BE2C (cell line): Measurements from ENCODE around the gene GNAI2.

Experiments
- DNase-seq: peaks from one replicate; pipeline ENCODE4 v3.0.0-alpha.2; 2020
- H3K27me3 ChIP-seq: fragments of 250-450 bp; sonication (Bioruptor Pico); 2 replicates; pipeline ENCODE4 v1.5.1; 2020; ENCODE audit warnings: mild to moderate bottlenecking
- H3K36me3 ChIP-seq: fragments of 250-450 bp; sonication (Bioruptor Pico); 2 replicates; pipeline ENCODE4 v1.5.1; 2020; ENCODE audit warnings: mild to moderate bottlenecking
- H3K4me1 ChIP-seq: fragments of 250-450 bp; sonication (Bioruptor Pico); 2 replicates; pipeline ENCODE4 v1.5.1; 2020
- H3K4me3 ChIP-seq: 2 replicates; pipeline ENCODE4 v1.5.1; 2011; ENCODE audit warnings: low read depth, low read length
- H3K9me3 ChIP-seq: fragments of 250-450 bp; sonication (Bioruptor Pico); 2 replicates; pipeline ENCODE4 v1.5.1; 2020
- TF ChIP-seq, protein P1 (sequence below): IDR thresholded peaks from 2 replicates; pipeline ENCODE4 v1.5.1; 2012; ENCODE audit warnings: mild to moderate bottlenecking, low read depth, low read length

Gene GNAI2

DNA sequence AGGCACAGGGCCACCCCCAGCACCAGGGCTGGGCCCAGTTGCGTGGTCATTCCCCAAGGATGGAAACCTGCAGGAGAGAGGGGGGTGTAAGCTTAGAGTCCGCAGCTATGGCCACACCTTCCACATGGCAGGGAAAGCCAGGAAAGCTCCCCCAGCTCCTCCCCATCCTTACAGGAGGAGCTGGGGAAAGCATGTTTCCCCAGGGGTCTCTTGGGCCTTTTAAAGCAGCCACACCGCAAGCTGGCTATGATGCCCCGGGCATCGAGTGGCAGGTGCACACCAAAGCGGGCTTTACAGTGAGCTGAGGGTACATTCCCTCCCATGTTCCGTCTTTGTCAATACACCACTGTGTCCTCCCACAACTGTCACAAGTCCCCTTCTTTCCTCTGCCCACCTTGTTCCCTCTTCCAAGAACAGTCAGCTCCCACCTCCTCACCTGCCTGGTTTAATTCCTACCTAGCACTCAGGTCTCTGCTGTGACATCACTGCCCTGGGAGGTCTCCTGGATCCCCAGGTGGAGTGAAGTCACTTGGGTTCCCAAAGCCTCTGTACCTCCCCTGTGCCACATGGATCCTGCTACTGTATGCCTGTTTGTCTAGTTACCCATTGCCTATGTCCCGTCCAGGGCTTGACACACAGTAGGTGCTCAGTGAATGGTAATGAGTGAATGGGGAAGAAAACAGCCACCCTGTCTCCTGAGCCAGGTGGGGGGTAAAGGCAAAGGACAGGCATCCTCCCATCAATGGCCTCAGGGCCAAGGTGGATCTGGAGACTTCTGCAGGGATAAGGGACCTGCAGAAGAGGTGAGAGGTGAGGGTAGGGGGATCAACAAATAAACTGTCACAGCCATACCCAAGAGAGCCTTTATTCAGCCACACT, 59.8 kb downstream of the GNAI2 start:
- H3K4me3 ChIP-seq, result no peak overlapping the region
- H3K36me3 ChIP-seq, result no peaks in the 10 kb centered on the region
- no peaks in the 10 kb centered on the region for H3K9me3 ChIP-seq
- no peaks in the 10 kb centered on the region; the same call in 1 of the 2 replicates for H3K4me1 ChIP-seq
- no peak for DNase-seq
- H3K27me3 ChIP-seq, result no peaks in the 10 kb centered on the region
- TF ChIP-seq, protein P1, sequence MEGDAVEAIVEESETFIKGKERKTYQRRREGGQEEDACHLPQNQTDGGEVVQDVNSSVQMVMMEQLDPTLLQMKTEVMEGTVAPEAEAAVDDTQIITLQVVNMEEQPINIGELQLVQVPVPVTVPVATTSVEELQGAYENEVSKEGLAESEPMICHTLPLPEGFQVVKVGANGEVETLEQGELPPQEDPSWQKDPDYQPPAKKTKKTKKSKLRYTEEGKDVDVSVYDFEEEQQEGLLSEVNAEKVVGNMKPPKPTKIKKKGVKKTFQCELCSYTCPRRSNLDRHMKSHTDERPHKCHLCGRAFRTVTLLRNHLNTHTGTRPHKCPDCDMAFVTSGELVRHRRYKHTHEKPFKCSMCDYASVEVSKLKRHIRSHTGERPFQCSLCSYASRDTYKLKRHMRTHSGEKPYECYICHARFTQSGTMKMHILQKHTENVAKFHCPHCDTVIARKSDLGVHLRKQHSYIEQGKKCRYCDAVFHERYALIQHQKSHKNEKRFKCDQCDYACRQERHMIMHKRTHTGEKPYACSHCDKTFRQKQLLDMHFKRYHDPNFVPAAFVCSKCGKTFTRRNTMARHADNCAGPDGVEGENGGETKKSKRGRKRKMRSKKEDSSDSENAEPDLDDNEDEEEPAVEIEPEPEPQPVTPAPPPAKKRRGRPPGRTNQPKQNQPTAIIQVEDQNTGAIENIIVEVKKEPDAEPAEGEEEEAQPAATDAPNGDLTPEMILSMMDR, result no peak

DNA sequence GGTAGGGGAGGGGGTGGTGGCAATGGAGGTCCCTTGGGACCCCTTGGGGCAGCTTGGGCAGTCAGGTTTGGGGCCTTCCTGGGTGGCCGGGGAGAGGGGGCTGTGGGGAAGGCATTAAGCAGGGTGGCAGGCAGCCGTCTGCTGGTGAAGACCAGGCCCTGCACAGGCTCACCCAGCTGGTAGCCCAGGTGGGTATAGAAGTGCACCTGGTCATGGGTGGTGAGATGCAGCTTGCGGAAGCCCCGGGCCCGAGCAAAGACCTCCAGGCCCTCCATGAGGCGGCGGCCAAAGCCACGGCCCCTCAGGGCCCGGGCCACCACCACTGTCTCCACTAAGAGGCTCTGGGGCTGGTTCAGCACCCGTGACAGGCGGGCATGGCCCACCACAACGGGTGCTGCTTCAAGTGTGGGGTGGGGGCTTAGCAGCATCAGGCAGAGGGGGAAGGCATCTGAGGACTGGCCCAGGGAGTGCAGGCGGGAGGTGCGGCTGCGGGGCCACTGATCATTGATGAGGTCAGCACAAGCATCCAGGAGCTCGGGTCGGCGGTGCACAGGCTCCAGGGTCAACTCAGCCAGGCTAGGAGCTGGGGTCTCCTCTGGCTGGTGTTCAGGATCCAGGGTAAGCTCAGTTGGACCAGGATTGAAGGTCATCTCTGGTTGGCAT, 60.8 kb downstream of the GNAI2 start:
- Histone ChIP-seq H3K4me1 (no peaks in the 10 kb centered on the region; the same call in 1 of the 2 replicates), H3K36me3 (no peaks in the 10 kb centered on the region), H3K27me3 (no peaks in the 10 kb centered on the region), H3K4me3 (no peak overlapping the region), H3K9me3 (no peaks in the 10 kb centered on the region)
- TF ChIP-seq, protein P1, result no peak
- no peak for DNase-seq

DNA sequence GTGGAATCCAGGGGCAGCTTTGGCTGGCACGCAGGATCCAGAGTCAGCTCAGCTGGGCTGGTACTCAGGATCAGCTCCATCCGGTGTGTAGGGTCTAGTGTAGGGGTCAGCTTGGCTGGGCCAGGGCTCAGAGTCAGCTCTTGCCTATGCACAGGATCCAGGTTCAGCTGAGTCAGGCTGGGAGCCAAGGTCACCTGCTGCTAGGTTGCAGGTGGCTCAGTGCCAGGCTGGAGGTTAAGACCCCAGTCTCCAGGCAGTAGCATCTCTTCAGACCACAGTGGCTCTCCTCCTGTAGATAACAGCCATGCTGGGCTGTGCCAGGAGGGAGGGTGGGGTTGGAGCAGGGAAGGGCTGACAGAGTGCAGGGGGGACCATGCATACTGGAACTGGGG, 61.4 kb downstream of the GNAI2 start:
- no peaks in the 10 kb centered on the region for H3K9me3 ChIP-seq
- DNase-seq, result no peak
- H3K36me3 ChIP-seq, result no peaks in the 10 kb centered on the region
- H3K4me1 ChIP-seq, result no peaks in the 10 kb centered on the region; the same call in 1 of the 2 replicates
- no peaks in the 10 kb centered on the region for H3K27me3 ChIP-seq
- TF ChIP-seq, protein P1, result no peak
- H3K4me3 ChIP-seq, result no peak overlapping the region

DNA sequence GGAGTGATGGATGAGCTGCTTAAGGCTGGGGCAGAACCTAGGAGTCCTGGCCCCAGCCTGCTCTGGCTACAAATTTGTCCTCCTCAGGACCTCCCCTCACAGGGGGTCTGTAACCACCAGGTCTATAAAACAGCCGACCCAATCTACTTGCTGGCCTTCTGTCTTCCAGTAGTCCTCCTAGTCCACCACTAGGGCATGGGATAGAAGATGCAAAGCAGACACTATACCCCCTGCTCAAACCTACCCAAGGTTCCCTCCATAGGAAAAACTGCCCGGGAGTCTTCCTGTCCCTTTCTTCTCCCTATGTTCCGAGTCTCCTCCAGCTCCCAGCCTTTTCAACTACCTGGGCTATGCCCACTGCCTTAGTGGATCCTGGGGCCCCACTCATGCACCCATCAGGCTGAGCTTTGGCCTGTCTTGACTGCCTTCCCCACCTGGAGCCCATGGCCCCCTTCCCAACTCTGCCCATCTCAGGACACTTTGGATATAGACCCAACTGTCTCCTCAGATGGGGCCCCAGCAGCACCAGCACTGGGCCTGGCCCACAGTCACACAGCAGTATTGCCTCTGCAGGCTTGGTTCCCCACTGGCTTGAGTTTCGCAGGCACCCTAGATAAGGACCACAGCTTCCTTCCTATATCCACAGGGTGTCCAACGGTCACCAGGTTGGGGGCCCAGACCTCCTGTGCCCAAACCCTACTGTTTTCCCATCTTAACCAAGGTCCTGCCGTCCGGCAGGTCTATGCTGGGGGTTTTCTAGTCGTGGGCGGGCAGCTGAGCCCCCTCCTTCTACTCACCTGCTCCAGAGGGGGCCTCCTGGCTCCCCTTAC, 62.1 kb downstream of the GNAI2 start:
- Histone ChIP-seq H3K9me3 (no peaks in the 10 kb centered on the region), H3K36me3 (no peaks in the 10 kb centered on the region), H3K27me3 (no peaks in the 10 kb centered on the region), H3K4me3 (peak overlapping the region; percentile 72), H3K4me1 (no peaks in the 10 kb centered on the region; the same call in 1 of the 2 replicates)
- TF ChIP-seq, protein P1, result no peak
- DNase-seq, result no peak

DNA sequence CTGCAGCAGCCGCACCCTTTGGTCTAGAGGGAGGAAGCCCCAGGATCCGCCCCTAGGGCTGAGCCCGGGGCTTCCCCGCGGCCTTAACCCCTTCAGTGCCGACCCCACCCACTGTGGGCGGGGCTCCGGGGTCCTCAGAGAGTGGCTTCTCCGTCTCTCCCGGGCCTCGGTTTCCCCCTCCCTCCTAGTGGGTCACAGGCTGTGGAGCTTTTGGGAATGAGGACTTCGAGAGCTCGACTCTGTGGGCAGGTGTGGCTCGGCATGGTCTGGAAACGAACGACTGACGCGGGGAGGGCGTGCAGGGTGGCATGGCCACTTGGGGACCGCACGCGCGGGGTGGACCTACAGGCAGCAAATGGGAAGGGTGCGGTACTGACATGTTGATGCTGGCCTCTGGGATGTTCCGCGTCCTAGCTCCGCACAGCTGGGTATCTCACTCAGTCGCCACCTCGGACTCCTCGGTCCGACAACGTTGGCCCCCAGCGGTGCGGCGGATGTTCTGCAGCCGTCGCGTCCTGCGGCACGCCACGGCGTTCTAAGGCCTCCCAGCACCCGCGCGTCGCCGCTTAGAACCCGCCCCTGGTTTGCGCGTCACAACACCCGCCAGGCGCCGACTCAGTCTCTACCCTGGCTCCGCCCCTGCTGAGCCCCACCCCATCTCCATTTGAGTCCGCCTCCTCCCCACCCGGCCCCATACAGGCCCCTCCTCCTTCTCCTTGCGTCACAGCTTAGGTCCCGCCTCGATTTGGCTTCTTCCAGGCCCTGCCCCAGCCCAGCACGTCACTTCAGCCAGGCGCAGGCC, 63.0 kb downstream of the GNAI2 start, which contains the start of the genes HYAL3 and NAA80:
Gene HYAL3, minus strand, starts transcription at position 570 of the 802 bp plus-strand sequence. CDS start 3,803 bp downstream, outside the sequence.
Gene NAA80, minus strand, starts transcription at position 570 of the 802 bp plus-strand sequence. CDS start 1,942 bp downstream, outside the sequence.
- TF ChIP-seq, protein P1, result no peak
- Histone ChIP-seq H3K27me3 (no peaks in the 10 kb centered on the region), H3K4me3 (peak within 1 kb of the TSS; percentile 72), H3K36me3 (no peaks in the 10 kb centered on the region), H3K4me1 (no peaks in the 10 kb centered on the region; the same call in 1 of the 2 replicates), H3K9me3 (no peaks in the 10 kb centered on the region)
- DNase-seq, result peak; percentile 96
